SU-DHL-6 (cell line): Measurements from ENCODE around the gene TBC1D32.

Experiments used
- H2AFZ ChIP-seq: fragments of 200-600 bp; sonication (generic); 2 replicates; pipeline ENCODE4 v1.6.1; 2014; ENCODE audit warnings: low read depth, mild to moderate bottlenecking, moderate library complexity, mixed read lengths, antibody characterized with exemption, low read length; ENCODE audit not compliant: severe bottlenecking
- H3F3A ChIP-seq: fragments of 200-600 bp; shearing (Covaris generic); 2 replicates; pipeline ENCODE4 v1.6.0; 2016; ENCODE audit warnings: antibody characterized with exemption, mild to moderate bottlenecking; ENCODE audit not compliant: insufficient read depth
- H3K27ac ChIP-seq: fragments of 200-600 bp; sonication (generic); 2 replicates; pipeline ENCODE4 v1.5.1; 2016; ENCODE audit warnings: low read depth, mild to moderate bottlenecking, low read length, moderate library complexity, mixed read lengths
- H3K27me3 ChIP-seq: fragments of 200-600 bp; sonication (generic), shearing (Covaris generic); 2 replicates; pipeline ENCODE4 v1.6.0; 2014; ENCODE audit warnings: mild to moderate bottlenecking, low read length
- H3K36me3 ChIP-seq: fragments of 200-600 bp; sonication (generic); 2 replicates; pipeline ENCODE4 v1.6.1; 2014; ENCODE audit warnings: mild to moderate bottlenecking, low read length, mixed read lengths
- H3K4me2 ChIP-seq: fragments of 300-600, 200-600 bp; shearing (Covaris generic), sonication (generic); 2 replicates; pipeline ENCODE4 v1.6.0; 2014; ENCODE audit warnings: low read length, low read depth, mild to moderate bottlenecking; ENCODE audit not compliant: poor library complexity, severe bottlenecking
- H3K4me3 ChIP-seq: fragments of 200-600 bp; sonication (generic); 2 replicates; pipeline ENCODE4 v1.5.1; 2014; ENCODE audit warnings: antibody characterized with exemption, low read length, mild to moderate bottlenecking, mixed read lengths; ENCODE audit not compliant: insufficient read depth, poor library complexity, severe bottlenecking
- H3K79me2 ChIP-seq: fragments of 200-600 bp; sonication (generic); 2 replicates; pipeline ENCODE4 v1.6.1; 2014; ENCODE audit warnings: mild to moderate bottlenecking, low read length, moderate library complexity; ENCODE audit not compliant: insufficient read depth
- H3K9ac ChIP-seq: fragments of 200-600 bp; sonication (generic); 2 replicates; pipeline ENCODE4 v1.7.0; 2014; ENCODE audit warnings: mild to moderate bottlenecking, low read length
- H3K9me2 ChIP-seq: fragments of 200-600 bp; sonication (generic); replicated peaks from 2 replicates; pipeline ENCODE4 v1.6.1; 2014; ENCODE audit warnings: low read length; ENCODE audit not compliant: insufficient read depth
- H3K9me3 ChIP-seq: fragments of 200-600 bp; sonication (generic); 2 replicates; pipeline ENCODE4 v1.6.1; 2014; ENCODE audit warnings: low read length, mixed read lengths; ENCODE audit not compliant: insufficient read depth
- H4K20me1 ChIP-seq: fragments of 200-600 bp; sonication (generic); 2 replicates; pipeline ENCODE4 v1.6.1; 2014; ENCODE audit warnings: low read depth, mild to moderate bottlenecking, antibody characterized with exemption, low read length, moderate library complexity, mixed read lengths
- CTCF ChIP-seq: fragments of 200-600 bp; sonication (generic); IDR thresholded peaks from one replicate; pipeline ENCODE4 v1.5.1; 2017; ENCODE audit warnings: antibody characterized with exemption, mild to moderate bottlenecking, low read length, moderate library complexity; ENCODE audit not compliant: insufficient read depth, poor library complexity, severe bottlenecking
- EZH2phosphoT487 ChIP-seq: fragments of 200-600 bp; sonication (generic), shearing (Covaris generic); conservative IDR thresholded peaks from 2 replicates; pipeline ENCODE4 v1.6.1; 2018; ENCODE audit warnings: mild to moderate bottlenecking, antibody characterized with exemption, low read length, moderate library complexity, mixed read lengths

TBC1D32 gene

DNA sequence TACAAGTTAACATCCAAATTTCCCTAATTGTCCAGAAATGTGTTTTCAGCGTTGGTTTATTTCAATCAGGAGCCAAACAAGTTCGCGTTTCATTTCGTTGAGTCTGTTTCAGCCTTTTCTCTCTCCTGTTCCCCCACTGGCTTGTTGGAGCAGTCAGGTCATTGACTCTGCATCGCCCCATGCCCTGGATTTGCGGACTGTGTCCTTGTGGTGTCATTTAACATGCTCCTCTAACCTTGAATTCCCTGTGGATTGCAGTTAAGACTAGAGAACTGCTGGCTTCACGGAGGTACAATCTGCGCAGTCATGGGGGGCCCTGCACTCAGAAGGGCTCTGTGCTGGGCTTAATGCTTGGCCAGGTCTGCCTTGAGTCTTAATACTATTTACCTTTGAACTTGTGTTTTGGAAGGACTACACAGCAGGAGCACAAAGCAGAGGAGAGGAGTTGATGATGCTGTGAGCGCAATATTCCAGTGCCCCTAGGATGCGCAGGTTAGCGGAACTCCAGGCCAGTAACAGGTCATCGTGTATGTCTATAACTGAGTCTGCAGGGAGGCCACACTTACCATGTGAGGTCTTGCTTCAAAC, 5.5 kb upstream of the TBC1D32 start:
- TF ChIP-seq CTCF (no peak), EZH2phosphoT487 (no peak)
- H3K36me3 ChIP-seq = no peaks in the 10 kb centered on the region
- no peaks in the 10 kb centered on the region for H3K9me2 ChIP-seq
- no peak overlapping the region for H2AFZ ChIP-seq
- no peaks in the 10 kb centered on the region for H3F3A ChIP-seq
- no peaks in the 10 kb centered on the region for H4K20me1 ChIP-seq
- H3K4me3 ChIP-seq = no peak overlapping the region
- no peaks in the 10 kb centered on the region for H3K9me3 ChIP-seq
- no peak overlapping the region for H3K27ac ChIP-seq
- no peak overlapping the region for H3K9ac ChIP-seq
- no peaks in the 10 kb centered on the region for H3K27me3 ChIP-seq
- H3K4me2 ChIP-seq = no peak overlapping the region
- no peaks in the 10 kb centered on the region for H3K79me2 ChIP-seq

- Histone ChIP-seq H3F3A (no peaks in the 10 kb centered on the region), H3K9me2 (no peaks in the 10 kb centered on the region), H2AFZ (no peak overlapping the region), H3K79me2 (0 out of 2 replicates have a peak, but pooled peaks cover 2% of the 10 kb centered on the region), H3K27me3 (no peaks in the 10 kb centered on the region), H3K4me2 (no peak overlapping the region), H3K4me3 (no peak overlapping the region), H4K20me1 (no peaks in the 10 kb centered on the region), H3K36me3 (no peaks in the 10 kb centered on the region), H3K27ac (no peak overlapping the region), H3K9ac (no peak overlapping the region), H3K9me3 (no peaks in the 10 kb centered on the region)
- no peak for TF ChIP-seq CTCF
- TF ChIP-seq EZH2phosphoT487 = no peak
Observed at GRCh38 chr6:121338956-121339355, 4.7 kb upstream of the TBC1D32 start.

DNA sequence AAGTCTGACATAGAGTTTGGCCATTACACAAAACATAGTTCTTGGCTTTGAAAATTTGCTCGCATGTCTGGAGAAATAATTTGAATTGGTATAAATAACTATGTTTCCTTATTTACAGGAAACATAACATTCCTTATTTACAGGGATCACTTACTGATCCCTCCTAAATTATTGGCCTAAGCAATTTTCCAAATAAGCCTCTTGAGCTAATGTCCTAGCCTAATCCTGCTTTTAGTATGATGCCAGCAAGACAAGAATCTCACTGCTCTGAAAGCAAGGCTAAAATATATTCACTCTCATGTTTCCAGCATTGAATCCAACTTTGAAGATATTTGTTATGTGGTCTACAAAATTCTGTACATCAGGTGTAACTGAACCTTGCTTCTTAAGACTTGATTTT, 4.1 kb upstream of the TBC1D32 start:
- H3K9ac ChIP-seq = no peak overlapping the region
- H3K4me2 ChIP-seq = no peak overlapping the region
- no peaks in the 10 kb centered on the region for H3K9me3 ChIP-seq
- H3K79me2 ChIP-seq = peaks cover 8% of the 10 kb centered on the region; the same call in 1 of the 2 replicates
- no peaks in the 10 kb centered on the region for H4K20me1 ChIP-seq
- H3K27me3 ChIP-seq = no peaks in the 10 kb centered on the region
- no peak for TF ChIP-seq EZH2phosphoT487
- no peaks in the 10 kb centered on the region for H3K9me2 ChIP-seq
- H3F3A ChIP-seq = no peaks in the 10 kb centered on the region
- no peak overlapping the region for H3K4me3 ChIP-seq
- H2AFZ ChIP-seq = no peak overlapping the region
- H3K36me3 ChIP-seq = no peaks in the 10 kb centered on the region
- no peak overlapping the region for H3K27ac ChIP-seq
